AG04450 (cell line): Measurements from ENCODE around the gene RBKS. TPM values are rescaled to one million over a fixed set of nuclear protein-coding genes. Genes with fewer than 3 reads are reported as not detected.

Experiments
- CTCF ChIA-PET: fragments of 300-600, 350-600 bp; formaldehyde crosslinking; extraction: SDS; loops from one replicate; lab custom pipeline; 2022; ENCODE audit warnings: antibody characterized with exemption, inconsistent platforms; lab: Charles Lee
- POLR2A ChIA-PET: fragments of 350-600 bp; formaldehyde crosslinking; extraction: SDS; loops from one replicate; lab custom pipeline; 2021; ENCODE audit warnings: antibody characterized with exemption, inconsistent platforms; lab: Yijun Ruan, JAX
- DNase-seq: peaks from one replicate; pipeline ENCODE4 v3.0.0-alpha.2; 2011; ENCODE audit warnings: low read depth, low spot score
- H3K27ac ChIP-seq: one replicate; pipeline ENCODE4 v1.5.1; 2012; ENCODE audit warnings: low read depth, low read length, control low read depth
- H3K27me3 ChIP-seq: one replicate; pipeline ENCODE4 v1.6.0; 2012; ENCODE audit warnings: low read length; ENCODE audit not compliant: control insufficient read depth, insufficient read depth
- H3K4me3 ChIP-seq: 2 replicates; pipeline ENCODE4 v1.5.1; 2011; ENCODE audit warnings: mild to moderate bottlenecking, low read depth, low read length, control low read depth
- H3K9me3 ChIP-seq: 2 replicates; pipeline ENCODE4 v1.5.1; 2012; ENCODE audit warnings: low read length; ENCODE audit not compliant: control insufficient read depth, insufficient read depth
- polyA plus RNA-seq: library from polyadenylated mRNA; depleted of rRNA; stranded (reverse); fragments of >200 nt; gene quantifications from 2 replicates; pipeline ENCODE4 v1.2.3, GENCODE V29; 2011
- TF ChIP-seq, protein P1 (sequence below): IDR thresholded peaks from 2 replicates; pipeline ENCODE4 v1.5.1; 2011; ENCODE audit warnings: low read depth, low read length, control low read depth, inconsistent platforms

The RBKS gene
- polyA plus RNA-seq, 1 experiment: 1.5 TPM

DNA sequence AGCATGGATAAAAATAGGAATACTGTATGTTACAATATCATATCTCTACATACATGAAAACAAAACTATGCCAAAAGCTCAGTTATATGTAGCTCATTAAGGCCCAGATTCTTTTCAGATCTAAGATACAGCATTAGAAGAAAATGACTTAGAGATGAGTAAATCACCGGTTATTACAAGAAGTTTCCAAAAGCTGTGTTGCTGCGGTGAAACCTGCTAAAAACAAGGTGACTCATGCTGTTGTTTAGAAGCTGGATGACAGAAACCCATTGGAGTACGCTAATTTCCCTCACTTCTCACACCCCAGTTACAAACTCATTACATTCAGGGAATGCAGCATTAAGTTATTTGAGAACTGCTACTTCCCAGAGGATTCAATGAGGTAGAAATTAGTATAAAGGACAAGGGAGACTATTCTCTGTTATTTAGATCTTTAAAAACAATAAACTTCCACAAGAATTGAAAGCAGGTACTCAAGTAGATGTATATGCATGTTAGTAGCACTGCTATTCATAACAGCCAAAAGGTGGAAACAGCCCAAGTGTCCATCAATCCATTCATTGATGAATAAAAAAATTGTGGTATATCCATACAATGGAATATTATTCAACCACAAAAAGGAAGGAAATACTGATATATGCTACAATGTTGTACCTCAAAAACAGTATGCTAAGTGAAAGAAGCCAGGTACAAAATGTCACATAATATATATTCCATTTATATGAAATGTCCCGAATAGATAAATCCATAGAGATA lies 32.6 kb downstream of the RBKS start:
- ChIA-PET CTCF (interaction anchor here (0.9 kb wide), 1 partner anchor 736 kb away, joined by 4 read pairs; no protein-coding TSS in a partner anchor), POLR2A (no interaction called here)
- TF ChIP-seq, protein P1, sequence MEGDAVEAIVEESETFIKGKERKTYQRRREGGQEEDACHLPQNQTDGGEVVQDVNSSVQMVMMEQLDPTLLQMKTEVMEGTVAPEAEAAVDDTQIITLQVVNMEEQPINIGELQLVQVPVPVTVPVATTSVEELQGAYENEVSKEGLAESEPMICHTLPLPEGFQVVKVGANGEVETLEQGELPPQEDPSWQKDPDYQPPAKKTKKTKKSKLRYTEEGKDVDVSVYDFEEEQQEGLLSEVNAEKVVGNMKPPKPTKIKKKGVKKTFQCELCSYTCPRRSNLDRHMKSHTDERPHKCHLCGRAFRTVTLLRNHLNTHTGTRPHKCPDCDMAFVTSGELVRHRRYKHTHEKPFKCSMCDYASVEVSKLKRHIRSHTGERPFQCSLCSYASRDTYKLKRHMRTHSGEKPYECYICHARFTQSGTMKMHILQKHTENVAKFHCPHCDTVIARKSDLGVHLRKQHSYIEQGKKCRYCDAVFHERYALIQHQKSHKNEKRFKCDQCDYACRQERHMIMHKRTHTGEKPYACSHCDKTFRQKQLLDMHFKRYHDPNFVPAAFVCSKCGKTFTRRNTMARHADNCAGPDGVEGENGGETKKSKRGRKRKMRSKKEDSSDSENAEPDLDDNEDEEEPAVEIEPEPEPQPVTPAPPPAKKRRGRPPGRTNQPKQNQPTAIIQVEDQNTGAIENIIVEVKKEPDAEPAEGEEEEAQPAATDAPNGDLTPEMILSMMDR: no peak
- Histone ChIP-seq H3K9me3 (no peaks in the 10 kb centered on the region), H3K27ac (no peak overlapping the region), H3K27me3 (no peaks in the 10 kb centered on the region), H3K4me3 (no peak overlapping the region)
- no peak for DNase-seq

GRCh38 chr2:27856956-27857355 lies 33.2 kb downstream of the RBKS start:
- TF ChIP-seq, protein P1: no peak
- no peak for DNase-seq
- no peak overlapping the region for H3K4me3 ChIP-seq
- ChIA-PET POLR2A (no interaction called here), CTCF (interaction anchor here (0.9 kb wide), 1 partner anchor 737 kb away, joined by 4 read pairs; no protein-coding TSS in a partner anchor)
- no peaks in the 10 kb centered on the region for H3K9me3 ChIP-seq
- no peak overlapping the region for H3K27ac ChIP-seq
- H3K27me3 ChIP-seq: no peaks in the 10 kb centered on the region

- Histone ChIP-seq H3K4me3 (no peak overlapping the region), H3K9me3 (no peaks in the 10 kb centered on the region), H3K27me3 (no peaks in the 10 kb centered on the region), H3K27ac (no peak overlapping the region)
- ChIA-PET POLR2A (no interaction called here), CTCF (interaction anchor here (0.9 kb wide), 1 partner anchor 737 kb away, joined by 4 read pairs; no protein-coding TSS in a partner anchor)
- DNase-seq: no peak
- TF ChIP-seq, protein P1: no peak
Observed at GRCh38 chr2:27856386-27856785, 33.8 kb downstream of the RBKS start.

GRCh38 chr2:27855476-27855875 lies 34.7 kb downstream of the RBKS start:
- peak; percentile 33 for DNase-seq
- TF ChIP-seq, protein P1: no peak
- H3K9me3 ChIP-seq: no peaks in the 10 kb centered on the region
- POLR2A ChIA-PET: no interaction called here
- H3K4me3 ChIP-seq: no peak overlapping the region
- H3K27me3 ChIP-seq: no peaks in the 10 kb centered on the region
- CTCF ChIA-PET: no interaction called here
- H3K27ac ChIP-seq: no peak overlapping the region

GRCh38 chr2:27854229-27854862 lies 35.8 kb downstream of the RBKS start:
- no peaks in the 10 kb centered on the region for H3K9me3 ChIP-seq
- no peaks in the 10 kb centered on the region for H3K27me3 ChIP-seq
- H3K27ac ChIP-seq: no peak overlapping the region
- CTCF ChIA-PET: interaction anchor here (0.6 kb wide), 1 partner anchor 11 kb away, joined by 3 read pairs; no protein-coding TSS in a partner anchor
- H3K4me3 ChIP-seq: no peak overlapping the region
- no peak for DNase-seq
- TF ChIP-seq, protein P1: no peak
- POLR2A ChIA-PET: no interaction called here
